ENCODE results near the gene RAP1B.

Gene RAP1B

GRCh38 chr12:68610370-68611093, at the start of gene RAP1B:
RAP1B (plus strand) TSS chr12:68610899; CDS start chr12:68648725, 37,826 bp downstream.
- peaks cover 46% of the 10 kb centered on the region for H3K4me1 Mint-ChIP-seq (ENCODE audit: low read depth)

GRCh38 chr12:68561830-68562229, 48.9 kb upstream of the RAP1B start:
- H3K27me3 Mint-ChIP-seq: no peaks in the 10 kb centered on the region
- H3K4me1 Mint-ChIP-seq (ENCODE audit: low read depth): peaks cover 43% of the 10 kb centered on the region
- H3K36me3 Mint-ChIP-seq: no peaks in the 10 kb centered on the region
- no peak overlapping the region for H3K4me3 Mint-ChIP-seq
- no peaks in the 10 kb centered on the region for H3K9me3 Mint-ChIP-seq (ENCODE audit: low read depth)
- no peak overlapping the region for H3K27ac Mint-ChIP-seq

More at GRCh38 chr12:68610370-68611093, at the start of gene RAP1B:
- Mint-ChIP-seq H3K4me3 (peak within 1 kb of the TSS; percentile 93), H3K27me3 (no peaks in the 10 kb centered on the region), H3K36me3 (peaks cover 13% of the 10 kb centered on the region), H3K9me3 (ENCODE audit: low read depth) (no peaks in the 10 kb centered on the region), H3K27ac (peak within 1 kb of the TSS; percentile 95)

- H3K9me3 Mint-ChIP-seq (ENCODE audit: low read depth): no peaks in the 10 kb centered on the region
- H3K4me3 Mint-ChIP-seq: no peak overlapping the region
- H3K27me3 Mint-ChIP-seq: no peaks in the 10 kb centered on the region
- no peaks in the 10 kb centered on the region for H3K36me3 Mint-ChIP-seq
- H3K27ac Mint-ChIP-seq: peak overlapping the region; percentile 67
- peaks cover 34% of the 10 kb centered on the region for H3K4me1 Mint-ChIP-seq (ENCODE audit: low read depth)
Measured at GRCh38 chr12:68564166-68564565, 46.5 kb upstream of the RAP1B start.

- H3K4me1 Mint-ChIP-seq (ENCODE audit: low read depth): peaks cover 30% of the 10 kb centered on the region
- H3K27me3 Mint-ChIP-seq: no peaks in the 10 kb centered on the region
- no peaks in the 10 kb centered on the region for H3K9me3 Mint-ChIP-seq (ENCODE audit: low read depth)
- H3K27ac Mint-ChIP-seq: no peak overlapping the region
- H3K4me3 Mint-ChIP-seq: no peak overlapping the region
- H3K36me3 Mint-ChIP-seq: no peaks in the 10 kb centered on the region
Measured at GRCh38 chr12:68565391-68565903, 45.3 kb upstream of the RAP1B start.

GRCh38 chr12:68568922-68569569, 41.7 kb upstream of the RAP1B start:
- peaks cover 40% of the 10 kb centered on the region for H3K4me1 Mint-ChIP-seq (ENCODE audit: low read depth)
- H3K36me3 Mint-ChIP-seq: no peaks in the 10 kb centered on the region
- no peaks in the 10 kb centered on the region for H3K27me3 Mint-ChIP-seq
- no peak overlapping the region for H3K27ac Mint-ChIP-seq
- H3K4me3 Mint-ChIP-seq: no peak overlapping the region
- no peaks in the 10 kb centered on the region for H3K9me3 Mint-ChIP-seq (ENCODE audit: low read depth)

- Mint-ChIP-seq H3K27ac (no peak overlapping the region), H3K27me3 (no peaks in the 10 kb centered on the region), H3K4me3 (no peak overlapping the region), H3K9me3 (ENCODE audit: low read depth) (no peaks in the 10 kb centered on the region), H3K4me1 (ENCODE audit: low read depth) (peaks cover 32% of the 10 kb centered on the region), H3K36me3 (no peaks in the 10 kb centered on the region)
Measured at GRCh38 chr12:68572661-68573060, 38.0 kb upstream of the RAP1B start.

GRCh38 chr12:68573406-68573805, 37.3 kb upstream of the RAP1B start:
- Mint-ChIP-seq H3K36me3 (no peaks in the 10 kb centered on the region), H3K27ac (no peak overlapping the region), H3K9me3 (ENCODE audit: low read depth) (no peaks in the 10 kb centered on the region), H3K27me3 (no peaks in the 10 kb centered on the region), H3K4me3 (no peak overlapping the region), H3K4me1 (ENCODE audit: low read depth) (peaks cover 40% of the 10 kb centered on the region)

- Mint-ChIP-seq H3K4me1 (ENCODE audit: low read depth) (peaks cover 40% of the 10 kb centered on the region), H3K27ac (peak overlapping the region; percentile 83), H3K36me3 (no peaks in the 10 kb centered on the region), H3K27me3 (no peaks in the 10 kb centered on the region), H3K4me3 (peak overlapping the region; percentile 33), H3K9me3 (ENCODE audit: low read depth) (no peaks in the 10 kb centered on the region)
Measured at GRCh38 chr12:68577949-68578348, 32.8 kb upstream of the RAP1B start.

GRCh38 chr12:68578765-68579164, 31.9 kb upstream of the RAP1B start:
- Mint-ChIP-seq H3K4me3 (peak overlapping the region; percentile 63), H3K27ac (peak overlapping the region; percentile 83), H3K9me3 (ENCODE audit: low read depth) (no peaks in the 10 kb centered on the region), H3K36me3 (no peaks in the 10 kb centered on the region), H3K4me1 (ENCODE audit: low read depth) (peaks cover 46% of the 10 kb centered on the region), H3K27me3 (no peaks in the 10 kb centered on the region)

- Mint-ChIP-seq H3K27ac (peak overlapping the region; percentile 83), H3K36me3 (no peaks in the 10 kb centered on the region), H3K4me1 (ENCODE audit: low read depth) (peaks cover 50% of the 10 kb centered on the region)
Measured at GRCh38 chr12:68579254-68579653, 31.4 kb upstream of the RAP1B start.

GRCh38 chr12:68580911-68581310, 29.8 kb upstream of the RAP1B start:
- no peaks in the 10 kb centered on the region for H3K36me3 Mint-ChIP-seq
- no peak overlapping the region for H3K4me3 Mint-ChIP-seq
- H3K9me3 Mint-ChIP-seq (ENCODE audit: low read depth): no peaks in the 10 kb centered on the region
- H3K27me3 Mint-ChIP-seq: no peaks in the 10 kb centered on the region
- H3K4me1 Mint-ChIP-seq (ENCODE audit: low read depth): peaks cover 57% of the 10 kb centered on the region
- no peak overlapping the region for H3K27ac Mint-ChIP-seq

More at GRCh38 chr12:68579254-68579653, 31.4 kb upstream of the RAP1B start:
- Mint-ChIP-seq H3K9me3 (ENCODE audit: low read depth) (no peaks in the 10 kb centered on the region), H3K27me3 (no peaks in the 10 kb centered on the region), H3K4me3 (peak overlapping the region; percentile 63)

GRCh38 chr12:68581926-68582325, 28.8 kb upstream of the RAP1B start:
- Mint-ChIP-seq H3K9me3 (ENCODE audit: low read depth) (no peaks in the 10 kb centered on the region), H3K4me1 (ENCODE audit: low read depth) (peaks cover 59% of the 10 kb centered on the region), H3K27ac (no peak overlapping the region)

GRCh38 chr12:68585966-68586365, 24.7 kb upstream of the RAP1B start:
- H3K9me3 Mint-ChIP-seq (ENCODE audit: low read depth): peaks cover 6% of the 10 kb centered on the region
- no peaks in the 10 kb centered on the region for H3K27me3 Mint-ChIP-seq
- peaks cover 52% of the 10 kb centered on the region for H3K4me1 Mint-ChIP-seq (ENCODE audit: low read depth)
- H3K4me3 Mint-ChIP-seq: no peak overlapping the region
- H3K36me3 Mint-ChIP-seq: peaks cover 9% of the 10 kb centered on the region
- H3K27ac Mint-ChIP-seq: no peak overlapping the region

More at GRCh38 chr12:68581926-68582325, 28.8 kb upstream of the RAP1B start:
- Mint-ChIP-seq H3K36me3 (no peaks in the 10 kb centered on the region), H3K4me3 (no peak overlapping the region), H3K27me3 (no peaks in the 10 kb centered on the region)

GRCh38 chr12:68587448-68587873, 23.2 kb upstream of the RAP1B start:
- Mint-ChIP-seq H3K27me3 (no peaks in the 10 kb centered on the region), H3K36me3 (peaks cover 9% of the 10 kb centered on the region), H3K4me1 (ENCODE audit: low read depth) (peaks cover 62% of the 10 kb centered on the region), H3K27ac (peak overlapping the region; percentile 87), H3K4me3 (peak overlapping the region; percentile 59), H3K9me3 (ENCODE audit: low read depth) (peaks cover 12% of the 10 kb centered on the region)

- Mint-ChIP-seq H3K4me1 (ENCODE audit: low read depth) (peaks cover 59% of the 10 kb centered on the region), H3K9me3 (ENCODE audit: low read depth) (peaks cover 15% of the 10 kb centered on the region), H3K36me3 (peaks cover 9% of the 10 kb centered on the region), H3K27me3 (no peaks in the 10 kb centered on the region), H3K4me3 (peak overlapping the region; percentile 40), H3K27ac (peak overlapping the region; percentile 7)
Measured at GRCh38 chr12:68589194-68589593, 21.5 kb upstream of the RAP1B start.
